Activated T-helper 2 cell treated with anti-CD3 and anti-CD28 coated beads, Interferon-gamma antibody, Interleukin-2, Interleukin-4, amounts not matched to agents 10 μg/mL and 5 μg/mL and 100 μg/mL, durations not matched to agents 14 hours and 24 hours and 36 hours (primary cell): ENCODE data around the gene CCNYL1. TPM values are rescaled to one million over a fixed set of nuclear protein-coding genes. Genes with fewer than 3 reads are reported as not detected.

Experiments
- DNase-seq: peaks from one replicate; pipeline ENCODE4 v3.0.0; 2021; ENCODE audit warnings: low spot score
- H3K27ac Mint-ChIP-seq: one replicate; pipeline ENCODE4 v1.8.0; 2021; ENCODE audit warnings: mixed read lengths
- H3K27me3 Mint-ChIP-seq: one replicate; pipeline ENCODE4 v1.8.0; 2021; ENCODE audit warnings: low read depth, mixed read lengths
- H3K36me3 Mint-ChIP-seq: one replicate; pipeline ENCODE4 v1.8.0; 2021; ENCODE audit warnings: low read depth, mixed read lengths
- H3K4me1 Mint-ChIP-seq: one replicate; pipeline ENCODE4 v1.8.0; 2021; ENCODE audit warnings: low read depth, mixed read lengths
- H3K4me3 Mint-ChIP-seq: one replicate; pipeline ENCODE4 v1.8.0; 2021; ENCODE audit warnings: low read depth, mild to moderate bottlenecking, moderate library complexity, mixed read lengths
- H3K9me3 Mint-ChIP-seq: one replicate; pipeline ENCODE4 v1.8.0; 2021; ENCODE audit warnings: mixed read lengths
- intact Hi-C: fragments of 100-400 bp; cut with micrococcal nuclease; formaldehyde crosslinking; loops from one replicate; pipeline ENCODE4 v1.15.1; 2023
- total RNA-seq: library from RNA; stranded (reverse); gene quantifications from 2 replicates; pipeline ENCODE4 v1.2.3, GENCODE V29; 2022

Gene CCNYL1
- total RNA-seq, 1 donor from 2014 or later, result 8.2 TPM

GRCh38 chr2:207777124-207777523, 65.7 kb downstream of the CCNYL1 start:
- Mint-ChIP-seq H3K27ac (no peak overlapping the region), H3K27me3 (peaks cover 23% of the 10 kb centered on the region), H3K36me3 (no peaks in the 10 kb centered on the region), H3K9me3 (no peaks in the 10 kb centered on the region), H3K4me1 (peaks cover 2% of the 10 kb centered on the region), H3K4me3 (no peak overlapping the region)
- no peak for DNase-seq
- intact Hi-C loops, result no loop called here

- Mint-ChIP-seq H3K27me3 (peaks cover 21% of the 10 kb centered on the region), H3K4me1 (peaks cover 2% of the 10 kb centered on the region), H3K9me3 (no peaks in the 10 kb centered on the region), H3K36me3 (no peaks in the 10 kb centered on the region), H3K27ac (no peak overlapping the region), H3K4me3 (no peak overlapping the region)
- intact Hi-C loops, result no loop called here
- DNase-seq, result no peak
Measured at GRCh38 chr2:207778298-207778882, 67.0 kb downstream of the CCNYL1 start.

GRCh38 chr2:207779523-207779922, 68.1 kb downstream of the CCNYL1 start:
- H3K4me1 Mint-ChIP-seq, result peaks cover 2% of the 10 kb centered on the region
- no peaks in the 10 kb centered on the region for H3K9me3 Mint-ChIP-seq
- no peak overlapping the region for H3K27ac Mint-ChIP-seq
- no peaks in the 10 kb centered on the region for H3K36me3 Mint-ChIP-seq
- intact Hi-C loops, result no loop called here
- DNase-seq, result no peak
- H3K27me3 Mint-ChIP-seq, result peaks cover 18% of the 10 kb centered on the region
- no peak overlapping the region for H3K4me3 Mint-ChIP-seq

GRCh38 chr2:207782238-207783030, 71.0 kb downstream of the CCNYL1 start:
- no peak for DNase-seq
- no peak overlapping the region for H3K4me3 Mint-ChIP-seq
- no peaks in the 10 kb centered on the region for H3K9me3 Mint-ChIP-seq
- H3K4me1 Mint-ChIP-seq, result no peaks in the 10 kb centered on the region
- H3K27me3 Mint-ChIP-seq, result peaks cover 18% of the 10 kb centered on the region
- intact Hi-C loops, result no loop called here
- H3K36me3 Mint-ChIP-seq, result no peaks in the 10 kb centered on the region
- H3K27ac Mint-ChIP-seq, result no peak overlapping the region

- Mint-ChIP-seq H3K9me3 (no peaks in the 10 kb centered on the region), H3K27me3 (peaks cover 18% of the 10 kb centered on the region), H3K27ac (no peak overlapping the region), H3K4me1 (no peaks in the 10 kb centered on the region), H3K36me3 (no peaks in the 10 kb centered on the region), H3K4me3 (no peak overlapping the region)
- no peak for DNase-seq
- intact Hi-C loops, result no loop called here
Measured at GRCh38 chr2:207783514-207783913, 72.1 kb downstream of the CCNYL1 start.

- Mint-ChIP-seq H3K27me3 (peaks cover 13% of the 10 kb centered on the region), H3K9me3 (no peaks in the 10 kb centered on the region), H3K27ac (no peak overlapping the region)
Measured at GRCh38 chr2:207784898-207785297, 73.5 kb downstream of the CCNYL1 start.

GRCh38 chr2:207787017-207787416, 75.6 kb downstream of the CCNYL1 start:
- no peaks in the 10 kb centered on the region for H3K9me3 Mint-ChIP-seq
- no peak overlapping the region for H3K4me3 Mint-ChIP-seq
- no peak for DNase-seq
- peaks cover 4% of the 10 kb centered on the region for H3K27me3 Mint-ChIP-seq
- intact Hi-C loops, result no loop called here
- no peaks in the 10 kb centered on the region for H3K4me1 Mint-ChIP-seq
- H3K36me3 Mint-ChIP-seq, result no peaks in the 10 kb centered on the region
- H3K27ac Mint-ChIP-seq, result no peak overlapping the region

More at GRCh38 chr2:207784898-207785297, 73.5 kb downstream of the CCNYL1 start:
- intact Hi-C loops, result no loop called here
- Mint-ChIP-seq H3K4me1 (no peaks in the 10 kb centered on the region), H3K4me3 (no peak overlapping the region), H3K36me3 (no peaks in the 10 kb centered on the region)
- no peak for DNase-seq

GRCh38 chr2:207787800-207788199, 76.4 kb downstream of the CCNYL1 start:
- Mint-ChIP-seq H3K27ac (no peak overlapping the region), H3K4me1 (no peaks in the 10 kb centered on the region), H3K36me3 (no peaks in the 10 kb centered on the region), H3K4me3 (no peak overlapping the region), H3K27me3 (peaks cover 4% of the 10 kb centered on the region), H3K9me3 (no peaks in the 10 kb centered on the region)
- intact Hi-C loops, result no loop called here
- DNase-seq, result no peak

- H3K27me3 Mint-ChIP-seq, result peaks cover 2% of the 10 kb centered on the region
- H3K4me1 Mint-ChIP-seq, result no peaks in the 10 kb centered on the region
- intact Hi-C loops, result no loop called here
- no peaks in the 10 kb centered on the region for H3K36me3 Mint-ChIP-seq
- H3K9me3 Mint-ChIP-seq, result no peaks in the 10 kb centered on the region
- H3K27ac Mint-ChIP-seq, result no peak overlapping the region
- no peak for DNase-seq
- H3K4me3 Mint-ChIP-seq, result no peak overlapping the region
Measured at GRCh38 chr2:207790898-207791297, 79.5 kb downstream of the CCNYL1 start.

- no peak for DNase-seq
- H3K27ac Mint-ChIP-seq, result no peak overlapping the region
- intact Hi-C loops, result no loop called here
- H3K36me3 Mint-ChIP-seq, result no peaks in the 10 kb centered on the region
- no peaks in the 10 kb centered on the region for H3K4me1 Mint-ChIP-seq
- H3K9me3 Mint-ChIP-seq, result no peaks in the 10 kb centered on the region
- H3K4me3 Mint-ChIP-seq, result no peak overlapping the region
- H3K27me3 Mint-ChIP-seq, result peaks cover 2% of the 10 kb centered on the region
Measured at GRCh38 chr2:207791579-207792243, 80.3 kb downstream of the CCNYL1 start.

GRCh38 chr2:207792244-207792785, 80.9 kb downstream of the CCNYL1 start:
- no peak overlapping the region for H3K4me3 Mint-ChIP-seq
- peaks cover 2% of the 10 kb centered on the region for H3K27me3 Mint-ChIP-seq

GRCh38 chr2:207796585-207797350, 85.3 kb downstream of the CCNYL1 start:
- Mint-ChIP-seq H3K4me3 (no peak overlapping the region), H3K9me3 (no peaks in the 10 kb centered on the region), H3K27ac (no peak overlapping the region), H3K4me1 (no peaks in the 10 kb centered on the region), H3K27me3 (peaks cover 4% of the 10 kb centered on the region), H3K36me3 (no peaks in the 10 kb centered on the region)
- intact Hi-C loops, result no loop called here
- DNase-seq, result no peak

More at GRCh38 chr2:207792244-207792785, 80.9 kb downstream of the CCNYL1 start:
- H3K9me3 Mint-ChIP-seq, result no peaks in the 10 kb centered on the region
- intact Hi-C loops, result no loop called here
- no peak overlapping the region for H3K27ac Mint-ChIP-seq
- H3K36me3 Mint-ChIP-seq, result no peaks in the 10 kb centered on the region
- no peaks in the 10 kb centered on the region for H3K4me1 Mint-ChIP-seq
- DNase-seq, result no peak
